ENCODE data around the gene PCDHB12.
"Not testable (repeated sequence)": the region's sequence is repeated elsewhere in the genome, so short reads cannot be mapped to it uniquely, and the experiment has no call there.

Gene PCDHB12

DNA sequence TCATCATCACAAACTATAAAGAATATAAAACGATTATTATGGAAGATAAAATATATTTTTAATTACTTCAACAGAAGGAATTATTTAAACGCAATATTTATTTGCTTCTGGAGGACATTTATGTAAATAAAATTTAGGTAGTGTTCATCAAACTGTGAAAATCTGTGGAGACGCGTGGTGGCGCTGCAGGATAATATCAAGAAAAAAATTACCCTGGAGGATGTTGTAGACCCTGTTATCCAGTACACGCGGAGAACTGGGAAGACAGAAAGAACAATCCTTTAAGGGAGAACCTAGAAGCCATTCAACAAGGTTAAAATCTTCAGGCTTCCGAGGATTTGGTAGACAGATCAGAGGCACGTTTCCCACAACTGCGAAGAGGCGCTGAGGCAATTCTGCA is at the start of gene PCDHB12:
Gene PCDHB12, plus strand, starts transcription at position 242 of the 400 bp plus-strand sequence. CDS start 189 bp downstream, outside the sequence.
- no peak for DNase-seq

- DNase-seq: peak; percentile 19
Observed at GRCh38 chr5:141172381-141173204, 35.9 kb upstream of the PCDHB12 start, which contains the start of gene PCDHB7. Gene PCDHB7, plus strand, starts transcription at chr5:141172644. Its CDS starts 192 bp downstream, at chr5:141172836.

- not testable (repeated sequence) for DNase-seq
Observed at GRCh38 chr5:141174291-141175104, 34.0 kb upstream of the PCDHB12 start.

GRCh38 chr5:141175933-141176332 is 32.6 kb upstream of the PCDHB12 start:
- no peak for DNase-seq

GRCh38 chr5:141177577-141178191 is 30.8 kb upstream of the PCDHB12 start, which contains the start of gene PCDHB8:
Gene PCDHB8, plus strand, starts transcription at chr5:141177790. Its CDS starts 245 bp downstream, at chr5:141178035.
- DNase-seq: not testable (repeated sequence)

DNA sequence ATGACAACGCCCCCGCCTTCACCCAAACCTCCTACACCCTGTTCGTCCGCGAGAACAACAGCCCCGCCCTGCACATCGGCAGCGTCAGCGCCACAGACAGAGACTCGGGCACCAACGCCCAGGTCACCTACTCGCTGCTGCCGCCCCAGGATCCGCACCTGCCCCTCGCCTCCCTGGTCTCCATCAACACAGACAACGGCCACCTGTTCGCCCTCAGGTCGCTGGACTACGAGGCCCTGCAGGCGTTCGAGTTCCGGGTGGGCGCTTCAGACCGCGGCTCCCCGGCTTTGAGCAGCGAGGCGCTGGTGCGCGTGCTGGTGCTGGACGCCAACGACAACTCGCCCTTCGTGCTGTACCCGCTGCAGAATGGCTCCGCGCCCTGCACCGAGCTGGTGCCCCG is 29.1 kb upstream of the PCDHB12 start:
- DNase-seq: not testable (repeated sequence)

DNA sequence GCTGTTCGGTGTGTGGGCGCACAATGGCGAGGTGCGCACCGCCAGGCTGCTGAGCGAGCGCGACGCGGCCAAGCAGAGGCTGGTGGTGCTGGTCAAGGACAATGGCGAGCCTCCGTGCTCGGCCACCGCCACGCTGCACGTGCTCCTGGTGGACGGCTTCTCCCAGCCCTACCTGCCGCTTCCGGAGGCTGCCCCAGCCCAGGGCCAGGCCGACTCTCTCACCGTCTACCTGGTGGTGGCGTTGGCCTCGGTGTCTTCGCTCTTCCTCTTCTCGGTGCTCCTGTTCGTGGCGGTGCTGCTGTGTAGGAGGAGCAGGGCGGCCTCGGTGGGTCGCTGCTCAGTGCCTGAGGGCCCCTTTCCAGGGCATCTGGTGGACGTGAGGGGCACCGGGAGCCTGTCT is 28.6 kb upstream of the PCDHB12 start:
- DNase-seq: not testable (repeated sequence)

- no peak for DNase-seq
Observed at GRCh38 chr5:141180313-141180712, 28.2 kb upstream of the PCDHB12 start.

DNA sequence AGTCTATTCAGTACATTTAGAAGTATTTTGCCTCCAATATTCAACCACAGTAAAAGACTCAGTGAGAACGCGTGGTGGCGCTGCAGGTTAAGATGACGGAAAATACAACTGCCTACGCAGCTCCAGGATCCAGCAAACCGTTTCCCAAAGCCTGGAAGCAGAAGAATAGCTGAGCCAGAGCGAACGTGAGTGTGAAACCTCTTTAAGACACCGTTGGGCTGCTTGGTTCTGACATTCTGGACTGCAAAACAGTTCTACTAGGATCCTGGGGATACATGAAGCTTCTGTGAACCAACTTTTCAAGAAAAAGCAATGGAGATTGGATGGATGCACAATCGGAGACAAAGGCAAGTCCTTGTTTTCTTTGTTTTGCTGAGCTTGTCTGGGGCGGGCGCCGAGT is 26.3 kb upstream of the PCDHB12 start, which contains the start of gene PCDHB16:
Gene PCDHB16, plus strand, starts transcription at position 140 of the 400 bp plus-strand sequence. Its CDS starts 173 bp downstream, at position 313.
- DNase-seq: no peak

GRCh38 chr5:141184117-141184855 is 24.2 kb upstream of the PCDHB12 start:
- DNase-seq: not testable (repeated sequence)

GRCh38 chr5:141186897-141187512 is 21.5 kb upstream of the PCDHB12 start, which contains the start of gene PCDHB9:
Gene PCDHB9, plus strand, starts transcription at chr5:141187161. Its CDS starts 158 bp downstream, at chr5:141187319.
- peak; percentile 16 for DNase-seq

DNA sequence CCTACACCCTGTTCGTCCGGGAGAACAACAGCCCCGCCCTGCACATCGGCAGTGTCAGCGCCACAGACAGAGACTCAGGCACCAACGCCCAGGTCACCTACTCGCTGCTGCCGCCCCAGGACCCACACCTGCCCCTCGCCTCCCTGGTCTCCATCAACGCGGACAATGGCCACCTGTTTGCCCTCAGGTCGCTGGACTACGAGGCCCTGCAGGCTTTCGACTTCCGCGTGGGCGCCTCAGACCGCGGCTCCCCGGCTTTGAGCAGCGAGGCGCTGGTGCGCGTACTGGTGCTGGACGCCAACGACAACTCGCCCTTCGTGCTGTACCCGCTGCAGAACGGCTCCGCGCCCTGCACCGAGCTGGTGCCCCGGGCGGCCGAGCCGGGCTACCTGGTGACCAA is 19.8 kb upstream of the PCDHB12 start:
- not testable (repeated sequence) for DNase-seq

GRCh38 chr5:141189131-141189530 is 19.4 kb upstream of the PCDHB12 start:
- not testable (repeated sequence) for DNase-seq

DNA sequence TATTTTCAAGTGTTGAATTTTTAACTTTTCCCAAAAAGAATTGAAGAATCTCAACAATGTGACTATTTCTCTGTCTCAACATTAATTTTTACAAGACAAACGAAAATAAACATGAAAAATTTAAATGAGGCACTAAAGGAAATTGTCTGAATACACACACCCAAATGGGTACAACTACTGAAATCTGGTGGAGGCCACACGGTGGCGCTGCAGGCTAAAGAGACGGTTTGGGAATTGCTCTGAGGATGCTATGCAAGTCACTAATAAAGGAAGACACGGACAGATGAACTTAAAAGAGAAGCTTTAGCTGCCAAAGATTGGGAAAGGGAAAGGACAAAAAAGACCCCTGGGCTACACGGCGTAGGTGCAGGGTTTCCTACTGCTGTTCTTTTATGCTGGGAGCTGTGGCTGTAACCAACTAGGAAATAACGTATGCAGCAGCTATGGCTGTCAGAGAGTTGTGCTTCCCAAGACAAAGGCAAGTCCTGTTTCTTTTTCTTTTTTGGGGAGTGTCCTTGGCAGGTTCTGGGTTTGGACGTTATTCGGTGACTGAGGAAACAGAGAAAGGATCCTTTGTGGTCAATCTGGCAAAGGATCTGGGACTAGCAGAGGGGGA is 16.3 kb upstream of the PCDHB12 start, which contains the start of gene PCDHB10:
Gene PCDHB10, plus strand, starts transcription at position 244 of the 616 bp plus-strand sequence. Its CDS starts 200 bp downstream, at position 444.
- DNase-seq: peak; percentile 27

DNA sequence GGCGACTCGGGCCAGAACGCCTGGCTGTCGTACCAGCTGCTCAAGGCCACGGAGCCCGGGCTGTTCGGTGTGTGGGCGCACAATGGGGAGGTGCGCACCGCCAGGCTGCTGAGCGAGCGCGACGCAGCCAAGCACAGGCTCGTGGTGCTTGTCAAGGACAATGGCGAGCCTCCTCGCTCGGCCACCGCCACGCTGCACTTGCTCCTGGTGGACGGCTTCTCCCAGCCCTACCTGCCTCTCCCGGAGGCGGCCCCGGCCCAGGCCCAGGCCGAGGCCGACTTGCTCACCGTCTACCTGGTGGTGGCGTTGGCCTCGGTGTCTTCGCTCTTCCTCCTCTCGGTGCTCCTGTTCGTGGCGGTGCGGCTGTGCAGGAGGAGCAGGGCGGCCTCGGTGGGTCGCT is 14.2 kb upstream of the PCDHB12 start:
- DNase-seq: not testable (repeated sequence)

GRCh38 chr5:141196363-141196762 is 12.2 kb upstream of the PCDHB12 start:
- DNase-seq: no peak

GRCh38 chr5:141199359-141200235 is 8.9 kb upstream of the PCDHB12 start, which contains the start of gene PCDHB11:
Gene PCDHB11, plus strand, starts transcription at chr5:141199627. Its CDS starts 148 bp downstream, at chr5:141199775.
- no peak for DNase-seq

DNA sequence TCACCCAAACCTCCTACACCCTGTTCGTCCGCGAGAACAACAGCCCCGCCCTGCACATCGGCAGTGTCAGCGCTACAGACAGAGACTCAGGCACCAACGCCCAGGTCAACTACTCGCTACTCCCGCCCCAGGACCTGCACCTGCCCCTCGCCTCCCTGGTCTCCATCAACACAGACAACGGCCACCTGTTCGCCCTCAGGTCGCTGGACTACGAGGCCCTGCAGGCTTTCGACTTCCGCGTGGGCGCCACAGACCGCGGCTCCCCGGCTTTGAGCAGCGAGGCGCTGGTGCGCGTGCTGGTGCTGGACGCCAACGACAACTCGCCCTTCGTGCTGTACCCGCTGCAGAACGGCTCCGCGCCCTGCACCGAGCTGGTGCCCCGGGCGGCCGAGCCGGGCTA is 7.4 kb upstream of the PCDHB12 start:
- not testable (repeated sequence) for DNase-seq

GRCh38 chr5:141201646-141202045 is 6.9 kb upstream of the PCDHB12 start:
- DNase-seq: not testable (repeated sequence)

DNA sequence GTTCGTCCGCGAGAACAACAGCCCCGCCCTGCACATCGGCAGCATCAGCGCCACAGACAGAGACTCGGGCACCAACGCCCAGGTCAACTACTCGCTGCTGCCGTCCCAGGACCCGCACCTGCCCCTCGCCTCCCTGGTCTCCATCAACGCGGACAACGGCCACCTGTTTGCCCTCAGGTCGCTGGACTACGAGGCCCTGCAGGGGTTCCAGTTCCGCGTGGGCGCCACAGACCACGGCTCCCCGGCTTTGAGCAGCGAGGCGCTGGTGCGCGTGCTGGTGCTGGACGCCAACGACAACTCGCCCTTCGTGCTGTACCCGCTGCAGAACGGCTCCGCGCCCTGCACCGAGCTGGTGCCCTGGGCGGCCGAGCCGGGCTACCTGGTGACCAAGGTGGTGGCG is 1.8 kb downstream of the PCDHB12 start:
- DNase-seq: not testable (repeated sequence)
